ENCODE data around the gene POLR2M. TPM values are rescaled to one million over a fixed set of nuclear protein-coding genes. Genes with fewer than 3 reads are reported as not detected.

POLR2M gene
- total RNA-seq, 2 donors from 2014 or later: 14.5 to 22.6 TPM

- no peaks in the 10 kb centered on the region for H3K36me3 ChIP-seq (replicated peaks in 1 of 2; ENCODE audit: insufficient read depth in 1 of 2, low read depth in 2 of 2)
- TF ChIP-seq CTCF (IDR thresholded peaks at IDR 0.05) (no peak), POLR2A (IDR thresholded peaks at IDR 0.05) (no peak)
- intact Hi-C loops (cut with DNase I): loop anchor here (10.0 kb wide), 1 partner anchor 197 kb away; no protein-coding TSS in a partner anchor
- DNase-seq (no peak), ATAC-seq (no peak)
- 75 to 80% methylated on average over 4 of the region's 4 CpGs for WGBS, 2 donors
- peaks cover 49% of the 10 kb centered on the region for H3K4me1 ChIP-seq
- no peaks in the 10 kb centered on the region for H3K27me3 ChIP-seq
- no peak overlapping the region for H3K4me3 ChIP-seq
- H3K27ac ChIP-seq: peak overlapping the region in 3 of 4 donors; percentile 39 to 75 (median 71)
- no peaks in the 10 kb centered on the region for H3K9me3 ChIP-seq
Measured at GRCh38 chr15:57668016-57668415, 38.5 kb upstream of the POLR2M start.

- 0% methylated on average over 1 of the region's 1 CpG for WGBS, 2 donors
- Histone ChIP-seq H3K36me3 (replicated peaks in 1 of 2; ENCODE audit: insufficient read depth in 1 of 2, low read depth in 2 of 2) (no peaks in the 10 kb centered on the region), H3K4me3 (no peak overlapping the region), H3K27ac (no peak overlapping the region), H3K4me1 (peaks cover 42% of the 10 kb centered on the region), H3K27me3 (no peaks in the 10 kb centered on the region), H3K9me3 (no peaks in the 10 kb centered on the region)
- intact Hi-C loops (cut with DNase I): no loop called here
- no peak for DNase-seq
- no peak for TF ChIP-seq CTCF (IDR thresholded peaks at IDR 0.05)
- TF ChIP-seq POLR2A (IDR thresholded peaks at IDR 0.05): no peak
- ATAC-seq: no peak
Measured at GRCh38 chr15:57671636-57672035, 34.9 kb upstream of the POLR2M start.

- H3K36me3 ChIP-seq (replicated peaks in 1 of 2; ENCODE audit: insufficient read depth in 1 of 2, low read depth in 2 of 2): no peaks in the 10 kb centered on the region
- DNase-seq: peak in 1 of 4 donors; percentile 25
- peak; percentile 84 for ATAC-seq
- intact Hi-C loops (cut with DNase I): no loop called here
- no peak overlapping the region for H3K4me3 ChIP-seq
- peak overlapping the region in 3 of 4 donors; percentile 39 to 71 (median 64) for H3K27ac ChIP-seq
- H3K4me1 ChIP-seq: peaks cover 25% of the 10 kb centered on the region
- no peak for TF ChIP-seq CTCF (IDR thresholded peaks at IDR 0.05)
- no peak for TF ChIP-seq POLR2A (IDR thresholded peaks at IDR 0.05)
- no peaks in the 10 kb centered on the region for H3K27me3 ChIP-seq
- H3K9me3 ChIP-seq: no peaks in the 10 kb centered on the region
- 66 to 72% methylated on average over 9 of the region's 9 CpGs for WGBS, 2 donors
Measured at GRCh38 chr15:57675481-57676181, 30.9 kb upstream of the POLR2M start.

GRCh38 chr15:57676585-57676984 is 29.9 kb upstream of the POLR2M start:
- H3K36me3 ChIP-seq (replicated peaks in 1 of 2; ENCODE audit: insufficient read depth in 1 of 2, low read depth in 2 of 2): no peaks in the 10 kb centered on the region
- peaks cover 25% of the 10 kb centered on the region for H3K4me1 ChIP-seq
- no peaks in the 10 kb centered on the region for H3K27me3 ChIP-seq
- no peak for TF ChIP-seq POLR2A (IDR thresholded peaks at IDR 0.05)
- no peak for TF ChIP-seq CTCF (IDR thresholded peaks at IDR 0.05)
- intact Hi-C loops (cut with DNase I): no loop called here
- no peak for ATAC-seq
- no peak overlapping the region for H3K27ac ChIP-seq
- DNase-seq: no peak
- H3K4me3 ChIP-seq: no peak overlapping the region
- WGBS, 2 donors: 92% methylated on average over 5 of the region's 5 CpGs
- no peaks in the 10 kb centered on the region for H3K9me3 ChIP-seq

- Histone ChIP-seq H3K36me3 (replicated peaks in 1 of 2; ENCODE audit: insufficient read depth in 1 of 2, low read depth in 2 of 2) (no peaks in the 10 kb centered on the region), H3K27me3 (no peaks in the 10 kb centered on the region), H3K27ac (no peak overlapping the region), H3K4me1 (peaks cover 20% of the 10 kb centered on the region), H3K9me3 (no peaks in the 10 kb centered on the region), H3K4me3 (no peak overlapping the region)
- intact Hi-C loops (cut with DNase I): no loop called here
- no peak for TF ChIP-seq CTCF (IDR thresholded peaks at IDR 0.05)
- TF ChIP-seq POLR2A (IDR thresholded peaks at IDR 0.05): no peak
- WGBS, 2 donors: 90 to 100% methylated on average over 3 of the region's 3 CpGs
- ATAC-seq: no peak
- DNase-seq: no peak
Measured at GRCh38 chr15:57677204-57677603, 29.3 kb upstream of the POLR2M start.
